HG03565 (cell line): Measurements from ENCODE around the gene KLHL20.
A peak's percentile ranks its signal among the peaks of the same experiment; 100 is the strongest.
"Not testable (repeated sequence)": the region's sequence is repeated elsewhere in the genome, so short reads cannot be mapped to it uniquely, and the experiment has no call there.

Experiments used
- ATAC-seq: cut with Tn5 transposase; IDR thresholded peaks from one replicate; pipeline ENCODE4 v1.9.1; 2021; ENCODE audit warnings: mild to moderate bottlenecking, moderate library complexity; ENCODE audit not compliant: unreplicated experiment

The KLHL20 gene

DNA sequence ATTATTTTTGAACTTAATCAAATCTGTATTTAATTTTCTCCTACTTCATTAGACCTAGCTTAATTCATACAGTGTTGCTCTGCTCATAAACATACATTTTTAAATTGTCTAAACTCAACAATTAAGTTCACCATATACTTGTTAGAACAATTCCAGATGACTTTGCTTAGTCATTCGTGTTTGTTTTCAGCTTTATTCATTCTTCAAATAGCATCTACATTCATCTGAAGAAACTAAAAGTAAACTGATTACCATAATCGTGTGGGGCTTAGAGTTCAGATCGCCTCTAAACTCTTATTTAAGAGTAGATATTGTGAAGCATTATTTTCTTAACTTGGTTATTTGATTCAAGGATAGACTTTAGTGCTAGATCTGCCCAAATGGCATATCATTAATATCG, 34.4 kb downstream of the KLHL20 start:
- ATAC-seq, result no peak

GRCh38 chr1:173753830-173754229, 39.0 kb downstream of the KLHL20 start:
- ATAC-seq, result no peak

DNA sequence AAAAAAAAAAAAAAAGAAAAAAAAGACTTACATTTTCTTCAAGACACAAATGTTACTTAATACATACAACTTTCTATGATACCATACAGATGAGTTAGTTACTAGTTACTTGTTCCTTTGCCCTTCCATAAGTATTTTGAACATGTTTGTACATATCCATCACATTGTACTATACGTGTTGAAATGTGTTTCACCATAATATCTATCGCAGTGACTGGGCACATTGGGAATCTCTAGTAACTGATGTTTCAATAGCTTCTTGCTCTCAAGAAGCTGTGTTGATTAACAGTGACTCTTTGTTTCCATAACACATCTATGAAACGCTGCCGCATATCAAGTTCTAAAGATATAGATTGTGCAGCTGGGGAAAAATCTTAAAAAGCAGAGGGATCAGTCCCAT, 42.9 kb downstream of the KLHL20 start:
- ATAC-seq, result no peak

- no peak for ATAC-seq
Observed at GRCh38 chr1:173758110-173758509, 43.3 kb downstream of the KLHL20 start.

- no peak for ATAC-seq
Observed at GRCh38 chr1:173758980-173759379, 44.2 kb downstream of the KLHL20 start.

GRCh38 chr1:173764331-173764730, 49.5 kb downstream of the KLHL20 start:
- ATAC-seq, result not testable (repeated sequence)

DNA sequence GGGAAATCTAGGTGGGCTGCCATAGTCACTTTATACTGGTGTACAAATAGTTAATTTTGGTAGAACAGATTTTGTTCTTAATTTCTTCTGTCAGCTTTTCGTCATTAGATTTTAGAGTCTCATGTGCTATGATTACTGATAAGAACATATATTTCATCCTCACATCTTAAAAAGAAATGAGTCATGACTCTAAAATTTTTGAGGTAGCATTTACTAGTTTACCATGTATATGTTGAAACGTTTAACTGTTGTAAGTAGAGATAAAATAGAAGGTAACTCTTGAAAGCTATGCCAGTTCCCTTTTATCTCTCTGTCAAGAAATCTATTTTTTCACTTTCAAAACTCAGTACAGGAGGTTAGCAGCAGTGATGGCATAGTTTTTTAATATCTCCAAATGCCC, 53.4 kb downstream of the KLHL20 start:
- ATAC-seq, result no peak

GRCh38 chr1:173768827-173769226, 54.0 kb downstream of the KLHL20 start:
- no peak for ATAC-seq

DNA sequence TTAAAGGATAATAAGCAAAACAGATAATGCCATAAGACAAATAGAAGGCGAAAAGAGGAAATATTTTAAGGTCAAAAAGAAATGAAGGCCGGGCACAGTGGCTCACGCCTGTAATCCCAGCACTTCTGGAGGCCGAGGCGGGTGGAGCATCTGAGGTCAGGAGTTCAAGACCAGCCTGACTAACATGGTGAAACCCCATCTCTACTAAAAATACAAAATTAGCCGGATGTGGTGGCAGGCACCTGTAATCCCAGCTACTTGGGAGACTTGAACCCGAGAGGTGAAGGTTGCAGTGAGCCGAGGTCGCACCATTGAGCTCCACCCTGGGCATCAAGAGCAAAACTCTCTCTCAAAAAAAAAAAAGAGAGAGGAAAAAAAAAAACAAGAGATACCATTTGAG, 55.5 kb downstream of the KLHL20 start:
- ATAC-seq, result not testable (repeated sequence)

- ATAC-seq, result no peak
Observed at GRCh38 chr1:173771560-173771959, 56.8 kb downstream of the KLHL20 start.

DNA sequence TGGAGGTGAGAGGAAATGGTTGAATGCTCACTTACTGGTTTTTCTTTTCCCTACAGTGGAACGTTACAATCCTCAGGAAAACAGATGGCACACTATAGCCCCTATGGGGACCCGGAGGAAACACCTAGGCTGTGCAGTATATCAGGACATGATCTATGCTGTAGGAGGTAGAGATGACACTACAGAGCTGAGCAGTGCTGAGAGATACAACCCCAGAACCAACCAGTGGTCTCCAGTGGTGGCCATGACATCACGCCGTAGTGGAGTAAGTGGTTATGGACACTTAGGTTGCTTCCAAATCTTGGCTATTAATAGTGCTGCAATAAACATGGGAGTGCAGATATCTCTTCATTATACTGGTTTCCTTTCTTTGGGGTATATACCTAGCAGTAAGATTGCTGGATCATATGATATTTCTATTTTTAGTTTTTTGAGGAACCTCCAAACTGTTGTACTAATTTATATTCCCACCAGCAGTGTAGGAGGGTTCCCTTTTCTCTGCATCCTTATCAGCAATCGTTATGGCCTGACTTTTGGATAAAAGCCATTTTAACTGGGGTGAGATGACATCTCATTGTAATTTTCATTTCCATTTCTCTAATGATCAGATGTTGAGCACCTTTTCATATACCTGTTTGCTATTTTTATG, 60.9 kb downstream of the KLHL20 start:
- no peak for ATAC-seq

DNA sequence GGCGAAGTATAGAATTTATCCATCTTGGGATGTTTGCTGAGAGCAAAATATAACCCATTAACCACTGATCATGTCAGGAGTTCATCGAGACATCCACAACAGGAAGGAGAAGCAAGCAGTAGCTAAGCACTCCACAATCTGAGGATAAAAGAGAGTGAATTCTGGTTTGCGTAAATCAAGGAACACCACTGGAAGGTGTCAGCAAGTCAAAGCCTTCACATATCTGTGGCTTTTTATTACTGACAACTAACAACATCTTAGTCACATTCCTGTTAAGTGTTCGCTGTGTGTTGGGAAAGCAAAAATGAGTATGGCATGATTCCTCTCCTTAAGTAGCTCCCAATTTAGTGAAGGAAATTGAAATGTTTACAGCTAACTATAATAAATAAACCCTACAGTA, 65.2 kb downstream of the KLHL20 start:
- ATAC-seq, result no peak

DNA sequence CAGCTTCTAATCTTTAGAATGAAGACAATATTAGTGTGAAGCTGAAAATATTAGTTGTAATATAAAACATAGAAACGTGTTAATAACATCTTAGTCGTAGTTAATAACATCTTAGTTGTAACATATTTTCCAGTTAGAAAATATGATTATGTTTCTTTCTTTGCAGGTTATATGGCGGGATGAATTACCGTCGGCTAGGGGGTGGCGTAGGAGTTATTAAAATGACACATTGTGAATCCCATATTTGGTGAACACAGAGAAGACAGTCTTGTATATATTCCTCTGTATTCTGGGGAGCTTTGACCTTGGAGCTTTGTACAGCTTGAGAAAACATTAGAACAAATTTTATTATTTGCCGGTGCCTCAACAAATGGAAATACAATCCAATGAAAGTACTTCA, 70.2 kb downstream of the KLHL20 start:
- no peak for ATAC-seq

DNA sequence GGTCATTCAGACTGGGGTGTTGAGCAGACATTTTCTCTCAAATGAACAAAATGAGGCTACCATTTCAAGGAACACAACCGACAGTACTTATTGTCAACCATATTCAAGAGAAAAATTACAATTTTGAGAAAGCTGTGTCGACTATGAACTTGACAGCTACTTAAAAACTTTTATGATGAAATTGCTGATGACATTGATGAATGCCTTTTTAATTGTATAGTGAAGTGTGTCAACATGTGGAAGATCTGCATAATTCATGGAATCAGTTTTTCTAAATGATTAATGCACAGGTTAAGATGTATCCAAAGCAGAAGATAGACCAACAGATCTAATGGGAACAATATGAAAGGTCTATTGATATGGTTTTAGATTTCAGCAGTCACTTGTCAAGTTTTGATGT, 75.1 kb downstream of the KLHL20 start:
- ATAC-seq, result no peak

- ATAC-seq, result no peak
Observed at GRCh38 chr1:173798078-173798477, 83.3 kb downstream of the KLHL20 start.

- not testable (repeated sequence) for ATAC-seq
Observed at GRCh38 chr1:173799995-173800394, 85.2 kb downstream of the KLHL20 start.

- no peak for ATAC-seq
Observed at GRCh38 chr1:173802961-173803360, 88.2 kb downstream of the KLHL20 start.

DNA sequence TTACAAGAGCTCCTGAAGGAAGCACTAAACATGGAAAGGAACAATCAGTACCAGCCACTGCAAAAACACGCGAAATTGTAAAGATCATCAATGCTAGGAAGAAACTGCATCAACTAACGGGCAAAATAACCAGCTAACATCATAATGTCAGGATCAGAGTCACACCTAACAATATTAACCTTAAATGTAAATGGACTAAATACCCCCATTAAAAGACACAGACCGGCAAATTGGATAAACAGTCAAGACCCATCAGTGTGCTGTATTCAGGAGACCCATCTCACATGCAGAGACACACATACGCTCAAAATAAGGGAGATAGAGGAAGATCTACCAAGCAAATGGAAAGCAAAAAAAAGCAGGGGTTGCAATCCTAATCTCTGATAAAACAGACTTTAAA, 98.9 kb downstream of the KLHL20 start:
- ATAC-seq, result not testable (repeated sequence)

GRCh38 chr1:173818459-173818858, 103.7 kb downstream of the KLHL20 start:
- ATAC-seq, result no peak

GRCh38 chr1:173821680-173822079, 106.9 kb downstream of the KLHL20 start:
- ATAC-seq, result no peak

DNA sequence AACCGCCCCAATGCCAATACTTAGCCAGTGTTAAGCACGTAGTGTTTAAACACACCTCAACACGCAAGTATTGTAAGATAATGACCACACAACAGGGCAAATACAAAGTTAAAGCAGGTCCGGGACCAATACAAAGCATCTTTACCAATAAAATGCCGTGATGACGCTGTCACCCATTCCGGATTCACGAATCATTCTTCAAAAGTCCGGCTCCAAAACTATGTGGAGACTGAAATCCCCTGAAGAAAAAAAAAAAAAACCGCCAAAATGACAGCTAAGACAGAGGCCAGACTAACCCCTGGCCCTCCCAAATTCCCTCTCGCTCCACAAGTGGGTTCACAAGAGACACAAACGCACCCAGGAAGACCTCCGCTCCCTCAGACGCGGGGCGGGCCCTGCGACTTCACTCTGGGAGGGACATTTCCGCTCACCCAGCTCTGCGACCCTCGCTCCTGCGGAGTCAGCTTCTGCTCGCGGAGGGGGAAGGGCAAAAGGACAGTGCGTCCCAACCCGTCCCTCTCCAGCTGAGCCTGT, 109.1 kb downstream of the KLHL20 start:
- ATAC-seq, result peak; percentile 21

GRCh38 chr1:173824315-173825081, 109.7 kb downstream of the KLHL20 start, which contains the start of the genes CENPL and DARS2:
Gene CENPL, minus strand, starts transcription at chr1:173824883. Its CDS starts 13,584 bp downstream, at chr1:173811299.
Gene DARS2, plus strand, starts transcription at chr1:173824673. Its CDS starts 557 bp downstream, at chr1:173825230.
- ATAC-seq, result peak; percentile 77
